ENCODE data around the gene STXBP1.

The STXBP1 gene

GRCh38 chr9:127676638-127677037, 64.6 kb downstream of the STXBP1 start:
- H3K36me3 ChIP-seq (ENCODE audit: control insufficient read depth, insufficient read depth, low read length), result no peaks in the 10 kb centered on the region
- H3K9me3 ChIP-seq (ENCODE audit: control insufficient read depth, low read length), result no peaks in the 10 kb centered on the region
- no peak overlapping the region for H3K4me3 ChIP-seq (ENCODE audit: low read length)
- no peaks in the 10 kb centered on the region for H3K4me1 ChIP-seq (ENCODE audit: control insufficient read depth, insufficient read depth, low read length)
- H3K27me3 ChIP-seq (ENCODE audit: control insufficient read depth, insufficient read depth, low read length), result no peaks in the 10 kb centered on the region
- H3K9ac ChIP-seq (ENCODE audit: low read length), result no peak overlapping the region

- Histone ChIP-seq H3K4me3 (ENCODE audit: low read length) (no peak overlapping the region), H3K9me3 (ENCODE audit: control insufficient read depth, low read length) (no peaks in the 10 kb centered on the region), H3K27me3 (ENCODE audit: control insufficient read depth, insufficient read depth, low read length) (no peaks in the 10 kb centered on the region), H3K9ac (ENCODE audit: low read length) (no peak overlapping the region), H3K36me3 (ENCODE audit: control insufficient read depth, insufficient read depth, low read length) (no peaks in the 10 kb centered on the region), H3K4me1 (ENCODE audit: control insufficient read depth, insufficient read depth, low read length) (no peaks in the 10 kb centered on the region)
These were observed 67.4 kb downstream of the STXBP1 start for GRCh38 chr9:127679506-127679905.

- H3K4me3 ChIP-seq (ENCODE audit: low read length), result no peak overlapping the region
- no peaks in the 10 kb centered on the region for H3K36me3 ChIP-seq (ENCODE audit: control insufficient read depth, insufficient read depth, low read length)
- no peaks in the 10 kb centered on the region for H3K4me1 ChIP-seq (ENCODE audit: control insufficient read depth, insufficient read depth, low read length)
- H3K27me3 ChIP-seq (ENCODE audit: control insufficient read depth, insufficient read depth, low read length), result no peaks in the 10 kb centered on the region
- H3K9me3 ChIP-seq (ENCODE audit: control insufficient read depth, low read length), result no peaks in the 10 kb centered on the region
- H3K9ac ChIP-seq (ENCODE audit: low read length), result no peak overlapping the region
These were observed 68.1 kb downstream of the STXBP1 start for GRCh38 chr9:127680226-127680625.

GRCh38 chr9:127680846-127681245, 68.8 kb downstream of the STXBP1 start:
- Histone ChIP-seq H3K27me3 (ENCODE audit: control insufficient read depth, insufficient read depth, low read length) (no peaks in the 10 kb centered on the region), H3K9me3 (ENCODE audit: control insufficient read depth, low read length) (no peaks in the 10 kb centered on the region), H3K36me3 (ENCODE audit: control insufficient read depth, insufficient read depth, low read length) (no peaks in the 10 kb centered on the region), H3K4me3 (ENCODE audit: low read length) (no peak overlapping the region), H3K9ac (ENCODE audit: low read length) (no peak overlapping the region), H3K4me1 (ENCODE audit: control insufficient read depth, insufficient read depth, low read length) (no peaks in the 10 kb centered on the region)

- H3K4me3 ChIP-seq (ENCODE audit: low read length), result no peak overlapping the region
- H3K36me3 ChIP-seq (ENCODE audit: control insufficient read depth, insufficient read depth, low read length), result no peaks in the 10 kb centered on the region
- no peaks in the 10 kb centered on the region for H3K9me3 ChIP-seq (ENCODE audit: control insufficient read depth, low read length)
- H3K27me3 ChIP-seq (ENCODE audit: control insufficient read depth, insufficient read depth, low read length), result no peaks in the 10 kb centered on the region
- H3K4me1 ChIP-seq (ENCODE audit: control insufficient read depth, insufficient read depth, low read length), result no peaks in the 10 kb centered on the region
- H3K9ac ChIP-seq (ENCODE audit: low read length), result no peak overlapping the region
These were observed 70.5 kb downstream of the STXBP1 start for GRCh38 chr9:127682351-127683136.

GRCh38 chr9:127683723-127684122, 71.6 kb downstream of the STXBP1 start:
- Histone ChIP-seq H3K36me3 (ENCODE audit: control insufficient read depth, insufficient read depth, low read length) (no peaks in the 10 kb centered on the region), H3K9ac (ENCODE audit: low read length) (no peak overlapping the region)

GRCh38 chr9:127684576-127684975, 72.5 kb downstream of the STXBP1 start:
- H3K4me1 ChIP-seq (ENCODE audit: control insufficient read depth, insufficient read depth, low read length), result no peaks in the 10 kb centered on the region
- H3K27me3 ChIP-seq (ENCODE audit: control insufficient read depth, insufficient read depth, low read length), result no peaks in the 10 kb centered on the region
- no peaks in the 10 kb centered on the region for H3K9me3 ChIP-seq (ENCODE audit: control insufficient read depth, low read length)
- no peak overlapping the region for H3K9ac ChIP-seq (ENCODE audit: low read length)
- H3K4me3 ChIP-seq (ENCODE audit: low read length), result no peak overlapping the region
- no peaks in the 10 kb centered on the region for H3K36me3 ChIP-seq (ENCODE audit: control insufficient read depth, insufficient read depth, low read length)

More at GRCh38 chr9:127683723-127684122, 71.6 kb downstream of the STXBP1 start:
- Histone ChIP-seq H3K4me1 (ENCODE audit: control insufficient read depth, insufficient read depth, low read length) (no peaks in the 10 kb centered on the region), H3K27me3 (ENCODE audit: control insufficient read depth, insufficient read depth, low read length) (no peaks in the 10 kb centered on the region), H3K4me3 (ENCODE audit: low read length) (no peak overlapping the region), H3K9me3 (ENCODE audit: control insufficient read depth, low read length) (no peaks in the 10 kb centered on the region)

- Histone ChIP-seq H3K9me3 (ENCODE audit: control insufficient read depth, low read length) (no peaks in the 10 kb centered on the region), H3K27me3 (ENCODE audit: control insufficient read depth, insufficient read depth, low read length) (no peaks in the 10 kb centered on the region), H3K36me3 (ENCODE audit: control insufficient read depth, insufficient read depth, low read length) (no peaks in the 10 kb centered on the region), H3K4me1 (ENCODE audit: control insufficient read depth, insufficient read depth, low read length) (no peaks in the 10 kb centered on the region), H3K9ac (ENCODE audit: low read length) (no peak overlapping the region), H3K4me3 (ENCODE audit: low read length) (no peak overlapping the region)
These were observed 74.7 kb downstream of the STXBP1 start for GRCh38 chr9:127686461-127687393.

GRCh38 chr9:127689329-127690000, 77.4 kb downstream of the STXBP1 start:
- Histone ChIP-seq H3K9ac (ENCODE audit: low read length) (no peak overlapping the region), H3K9me3 (ENCODE audit: control insufficient read depth, low read length) (no peaks in the 10 kb centered on the region), H3K4me3 (ENCODE audit: low read length) (no peak overlapping the region), H3K4me1 (ENCODE audit: control insufficient read depth, insufficient read depth, low read length) (no peaks in the 10 kb centered on the region), H3K36me3 (ENCODE audit: control insufficient read depth, insufficient read depth, low read length) (no peaks in the 10 kb centered on the region), H3K27me3 (ENCODE audit: control insufficient read depth, insufficient read depth, low read length) (no peaks in the 10 kb centered on the region)

- Histone ChIP-seq H3K4me3 (ENCODE audit: low read length) (no peak overlapping the region), H3K4me1 (ENCODE audit: control insufficient read depth, insufficient read depth, low read length) (no peaks in the 10 kb centered on the region), H3K9me3 (ENCODE audit: control insufficient read depth, low read length) (no peaks in the 10 kb centered on the region), H3K27me3 (ENCODE audit: control insufficient read depth, insufficient read depth, low read length) (no peaks in the 10 kb centered on the region), H3K9ac (ENCODE audit: low read length) (no peak overlapping the region), H3K36me3 (ENCODE audit: control insufficient read depth, insufficient read depth, low read length) (no peaks in the 10 kb centered on the region)
These were observed 78.7 kb downstream of the STXBP1 start for GRCh38 chr9:127690735-127691134.

GRCh38 chr9:127692071-127692470, 80.0 kb downstream of the STXBP1 start:
- no peaks in the 10 kb centered on the region for H3K36me3 ChIP-seq (ENCODE audit: control insufficient read depth, insufficient read depth, low read length)
- no peaks in the 10 kb centered on the region for H3K27me3 ChIP-seq (ENCODE audit: control insufficient read depth, insufficient read depth, low read length)
- H3K9me3 ChIP-seq (ENCODE audit: control insufficient read depth, low read length), result no peaks in the 10 kb centered on the region
- no peak overlapping the region for H3K4me3 ChIP-seq (ENCODE audit: low read length)
- no peaks in the 10 kb centered on the region for H3K4me1 ChIP-seq (ENCODE audit: control insufficient read depth, insufficient read depth, low read length)
- H3K9ac ChIP-seq (ENCODE audit: low read length), result no peak overlapping the region

GRCh38 chr9:127693143-127693542, 81.1 kb downstream of the STXBP1 start:
- Histone ChIP-seq H3K4me1 (ENCODE audit: control insufficient read depth, insufficient read depth, low read length) (no peaks in the 10 kb centered on the region), H3K4me3 (ENCODE audit: low read length) (no peak overlapping the region), H3K9ac (ENCODE audit: low read length) (no peak overlapping the region), H3K9me3 (ENCODE audit: control insufficient read depth, low read length) (no peaks in the 10 kb centered on the region), H3K36me3 (ENCODE audit: control insufficient read depth, insufficient read depth, low read length) (no peaks in the 10 kb centered on the region), H3K27me3 (ENCODE audit: control insufficient read depth, insufficient read depth, low read length) (no peaks in the 10 kb centered on the region)

Data from mucosa of stomach (tissue), 1 donor.